H1 (cell line): ENCODE measurements around the gene PPP1R7. TPM values are rescaled to one million over a fixed set of nuclear protein-coding genes. Genes with fewer than 3 reads are reported as not detected.

Experiments
- CEBPB ChIP-seq: IDR thresholded peaks from 2 replicates; pipeline ENCODE4 v1.6.1; 2012; ENCODE audit warnings: low read depth, low read length
- CHD7 ChIP-seq: fragments of 300-600 bp; sonication (generic); IDR thresholded peaks from 2 replicates; pipeline ENCODE4 v1.7.1; 2012; ENCODE audit warnings: low read length, moderate library complexity, mild to moderate bottlenecking, inconsistent platforms; ENCODE audit not compliant: insufficient replicate concordance
- GTF2F1 ChIP-seq: IDR thresholded peaks from 2 replicates; pipeline ENCODE4 v1.6.1; 2012; ENCODE audit warnings: low read depth, low read length, improper control_type of control experiment, borderline replicate concordance
- KDM1A ChIP-seq: fragments of 200-600, 300-600 bp; sonication (generic); IDR thresholded peaks from 2 replicates; pipeline ENCODE4 v1.7.1; 2016; ENCODE audit warnings: mild to moderate bottlenecking, low read length, borderline replicate concordance
- KDM4A ChIP-seq: IDR thresholded peaks from one replicate; pipeline ENCODE4 v1.7.1; 2012; ENCODE audit warnings: low read depth, mild to moderate bottlenecking, moderate library complexity, low read length, inconsistent platforms; ENCODE audit not compliant: severe bottlenecking
- RBBP5 ChIP-seq: IDR thresholded peaks from 2 replicates; pipeline ENCODE4 v1.7.1; 2012; ENCODE audit warnings: low read depth, mild to moderate bottlenecking, inconsistent platforms, low read length, moderate library complexity, borderline replicate concordance
- TAF7 ChIP-seq: optimal IDR thresholded peaks from 2 replicates; pipeline ENCODE3; 2011; ENCODE audit warnings: low read depth, mild to moderate bottlenecking, inconsistent platforms, low read length, moderate library complexity, borderline replicate concordance
- TEAD4 ChIP-seq: IDR thresholded peaks from 2 replicates; pipeline ENCODE4 v1.6.1; 2012; ENCODE audit warnings: low read depth, low read length, inconsistent platforms, mixed read lengths
- YY1 ChIP-seq: IDR thresholded peaks from 2 replicates; pipeline ENCODE4 v1.6.1; 2011; ENCODE audit warnings: low read depth, mild to moderate bottlenecking, low read length
- polyA plus RNA-seq, 7 experiments: library from polyadenylated mRNA; depleted of rRNA in 3 of 7; stranded (reverse) in 5 of 7; unstranded in 2 of 7; fragments of >200 nt in 5 of 7; fragments of 200-250 nt in 2 of 7; gene quantifications; 1 replicate in 5 of 7; 2 replicates in 1 of 7; 4 replicates in 1 of 7; pipeline versions ENCODE4 v1.2.1 to v1.2.3, GENCODE V29; 2011 to 2013; ENCODE audit warnings: missing spikeins in 2 of 7, mixed read lengths in 2 of 7
- total RNA-seq: library from RNA; stranded (reverse); fragmentation: NEBNext Ultra II Directional; extraction: Animal tissue kit (Norgen Biotek cat#: 25700); gene quantifications from 2 replicates; pipeline ENCODE4 v1.2.1, GENCODE V29; 2021

Gene PPP1R7
- total and polyA plus RNA-seq, 2 of the 8 experiments (the other 6 are each of a cell fraction or from before 2014, with no cell fraction given): 22.2 to 64.0 TPM

- no peak for TF ChIP-seq CHD7
- no peak for TF ChIP-seq GTF2F1
- no peak for TF ChIP-seq YY1
- no peak for TF ChIP-seq RBBP5
- TF ChIP-seq CEBPB: no peak
- no peak for TF ChIP-seq TAF7
- TF ChIP-seq KDM4A: no peak
- TF ChIP-seq TEAD4: no peak
- no peak for TF ChIP-seq KDM1A
These were observed 41.7 kb upstream of the PPP1R7 start (continued) for GRCh38 chr2:241108271-241109209.
